GM20431 (cell line): ENCODE data around the gene CHN1.

Source experiments
- in situ Hi-C: fragments of 300-500 bp; cut with MseI, MboI; formaldehyde crosslinking; loops from one replicate; pipeline ENCODE4 v1.15.0; 2020; ENCODE audit warnings: low sequenced_read_pairs; ENCODE audit not compliant: unreplicated experiment

Gene CHN1

GRCh38 chr2:175012516-175012915 lies 7.3 kb upstream of the CHN1 start:
- in situ Hi-C loops: no loop called here

GRCh38 chr2:175011505-175011904 lies 6.3 kb upstream of the CHN1 start:
- in situ Hi-C loops: no loop called here

GRCh38 chr2:175010848-175011254 lies 5.7 kb upstream of the CHN1 start:
- in situ Hi-C loops: no loop called here

GRCh38 chr2:175009917-175010621 lies 4.9 kb upstream of the CHN1 start:
- in situ Hi-C loops: no loop called here

GRCh38 chr2:175008801-175009495 lies 3.8 kb upstream of the CHN1 start:
- in situ Hi-C loops: no loop called here

- in situ Hi-C loops: no loop called here
Measured at GRCh38 chr2:175008009-175008408, 2.8 kb upstream of the CHN1 start.

- in situ Hi-C loops: no loop called here
Measured at GRCh38 chr2:175007510-175007909, 2.3 kb upstream of the CHN1 start.

GRCh38 chr2:175006281-175006680 lies 1.1 kb upstream of the CHN1 start:
- in situ Hi-C loops: no loop called here

GRCh38 chr2:175005733-175006264 lies 618 bp upstream of the CHN1 start:
- in situ Hi-C loops: no loop called here

GRCh38 chr2:175004730-175004979 lies 526 bp downstream of the CHN1 start:
- in situ Hi-C loops: no loop called here

GRCh38 chr2:175003875-175004729 lies 1.1 kb downstream of the CHN1 start:
- in situ Hi-C loops: no loop called here

- in situ Hi-C loops: no loop called here
Measured at GRCh38 chr2:175002547-175003274, 2.5 kb downstream of the CHN1 start.

- in situ Hi-C loops: no loop called here
Measured at GRCh38 chr2:175001566-175001965, 3.6 kb downstream of the CHN1 start.

- in situ Hi-C loops: no loop called here
Measured at GRCh38 chr2:174997110-174997509, 8.1 kb downstream of the CHN1 start.

GRCh38 chr2:174996622-174997021 lies 8.6 kb downstream of the CHN1 start:
- in situ Hi-C loops: no loop called here

- in situ Hi-C loops: no loop called here
Measured at GRCh38 chr2:174994381-174994780, 10.8 kb downstream of the CHN1 start.

- in situ Hi-C loops: no loop called here
Measured at GRCh38 chr2:174992886-174993285, 12.3 kb downstream of the CHN1 start.

GRCh38 chr2:174985614-174986013 lies 19.6 kb downstream of the CHN1 start:
- in situ Hi-C loops: no loop called here

GRCh38 chr2:174984561-174984960 lies 20.6 kb downstream of the CHN1 start:
- in situ Hi-C loops: no loop called here

- in situ Hi-C loops: no loop called here
Measured at GRCh38 chr2:174981331-174981730, 23.9 kb downstream of the CHN1 start.
